NCI-H2029 (cell line): ENCODE data around the gene TMEM184A.
A peak's percentile ranks its signal among the peaks of the same experiment; 100 is the strongest.

Experiments
- DNase-seq: peaks from one replicate; lab custom pipeline; 2025; lab: John Stamatoyannopoulos, UW

TMEM184A gene

DNA sequence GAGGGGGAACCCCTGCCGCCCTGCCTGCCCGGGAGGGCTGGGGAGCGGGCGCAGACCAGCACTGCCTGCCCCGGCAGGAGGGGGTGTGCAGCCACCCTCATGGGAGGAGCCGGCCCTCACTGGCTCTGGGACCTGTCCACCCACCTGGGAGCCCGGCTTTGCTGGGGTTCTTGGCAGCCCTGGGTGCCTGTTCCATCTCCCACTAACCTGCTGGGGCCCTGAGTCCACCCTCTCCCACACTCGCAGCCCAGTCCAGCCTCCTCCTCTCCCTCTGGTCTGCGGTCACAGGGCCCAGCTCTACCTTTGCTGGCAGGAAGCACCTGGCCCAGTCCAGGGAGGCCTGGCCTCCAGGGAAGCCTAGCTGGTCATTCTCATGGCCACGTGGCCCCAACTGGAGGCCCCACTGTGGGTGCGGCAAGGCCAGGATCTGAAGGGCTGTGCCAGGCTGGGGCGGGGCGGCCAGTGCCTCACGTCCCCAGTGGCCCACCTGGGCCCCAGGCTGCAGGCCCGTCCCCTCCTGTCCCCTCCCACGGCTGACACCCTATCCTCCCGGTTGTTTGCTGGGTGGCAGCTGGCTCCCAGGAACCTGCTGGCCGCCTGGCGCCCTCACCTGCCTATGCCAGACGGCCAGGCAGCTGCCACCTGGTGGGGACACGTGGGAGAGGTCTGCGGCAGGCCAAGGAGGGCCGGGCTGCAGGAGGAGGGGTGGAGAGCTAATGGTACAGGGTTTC lies at the start of gene TMEM184A:
TMEM184A (minus strand) TSS at position 393 of the 731 bp plus-strand sequence. CDS start 721 bp downstream, outside the sequence.
- DNase-seq = peak; percentile 97

DNA sequence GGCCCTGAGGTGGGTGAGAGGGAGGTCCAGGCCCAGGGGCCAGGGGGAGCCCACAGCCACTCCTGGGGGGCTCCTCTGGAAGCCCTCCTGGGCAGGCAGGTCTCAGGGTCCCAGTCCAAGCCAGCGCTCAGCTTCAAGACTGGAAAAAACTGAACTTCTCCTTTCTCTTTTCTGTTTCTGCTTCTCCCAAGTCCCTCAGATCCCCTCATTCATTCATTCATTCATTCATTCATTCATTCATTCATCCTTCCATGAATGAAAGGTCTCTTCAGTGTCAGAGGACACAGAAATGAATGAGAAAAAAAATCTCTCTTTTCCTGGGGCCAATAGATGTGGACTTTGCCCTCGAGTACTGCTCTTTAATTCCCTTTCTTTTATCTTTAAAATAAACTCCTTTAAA lies 48.4 kb upstream of the TMEM184A start:
- no peak for DNase-seq

DNA sequence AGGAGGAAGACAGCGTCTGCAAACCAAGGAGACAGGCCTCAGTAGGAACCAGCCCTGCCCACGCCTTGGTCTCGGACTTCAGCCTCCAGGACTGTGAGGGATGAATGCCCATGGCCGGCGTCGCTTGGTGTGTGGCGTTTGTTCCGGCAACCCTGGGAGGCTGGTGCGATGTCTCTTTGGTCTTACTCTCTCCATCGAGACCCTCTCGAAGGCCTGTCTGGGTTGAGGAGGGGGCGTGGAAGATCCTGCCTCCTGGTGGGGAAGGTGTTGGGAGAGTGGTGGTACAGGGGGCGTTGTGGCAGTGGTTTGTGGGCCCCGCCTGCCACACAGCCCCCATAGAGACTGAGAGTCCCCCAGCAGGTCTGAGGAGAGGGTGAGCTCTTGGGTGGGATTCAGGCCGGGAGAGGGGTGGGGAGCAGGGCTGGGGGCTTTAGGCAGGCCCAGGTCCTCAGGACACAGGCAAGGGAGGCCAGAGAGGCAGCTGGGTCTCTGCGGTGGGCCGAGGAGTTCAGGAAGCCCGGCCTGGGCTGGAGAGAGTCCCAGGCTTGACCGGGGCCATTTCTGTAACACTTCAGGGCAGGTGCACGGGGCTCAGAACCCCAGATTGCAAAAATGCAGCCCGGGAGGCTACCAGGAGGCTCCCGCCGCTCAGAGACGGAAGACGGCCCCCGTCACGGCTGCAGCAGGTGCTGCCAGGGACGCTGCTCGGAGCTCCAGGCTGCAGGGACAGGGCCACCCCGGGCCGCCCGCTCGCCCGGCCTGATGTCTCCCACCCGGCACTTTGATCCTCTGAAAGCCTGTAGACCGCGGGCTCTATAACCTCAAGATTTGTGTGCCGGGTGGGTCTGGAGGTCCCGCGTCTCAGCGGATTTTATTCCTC lies 47.6 kb upstream of the TMEM184A start:
- no peak for DNase-seq

DNA sequence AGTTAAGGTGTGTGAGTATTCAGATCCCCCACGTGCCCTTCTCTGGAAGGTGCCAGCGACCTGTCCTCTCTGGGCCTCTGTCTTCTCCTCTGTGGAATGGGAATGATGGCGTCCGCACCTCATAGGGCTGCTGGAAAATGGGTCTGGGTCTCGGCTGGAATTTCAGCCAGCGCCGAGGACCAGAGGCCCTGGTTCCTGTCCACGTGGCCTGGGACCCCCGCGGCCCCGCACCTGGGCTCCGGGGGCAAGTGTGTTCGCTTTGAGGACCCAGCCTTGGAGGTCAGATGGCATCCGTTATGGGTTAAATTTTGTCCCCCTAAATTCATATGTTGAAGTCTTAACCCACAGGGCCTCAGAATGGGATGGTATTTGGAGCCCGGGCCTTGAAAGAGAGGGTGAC lies 46.4 kb upstream of the TMEM184A start:
- no peak for DNase-seq

DNA sequence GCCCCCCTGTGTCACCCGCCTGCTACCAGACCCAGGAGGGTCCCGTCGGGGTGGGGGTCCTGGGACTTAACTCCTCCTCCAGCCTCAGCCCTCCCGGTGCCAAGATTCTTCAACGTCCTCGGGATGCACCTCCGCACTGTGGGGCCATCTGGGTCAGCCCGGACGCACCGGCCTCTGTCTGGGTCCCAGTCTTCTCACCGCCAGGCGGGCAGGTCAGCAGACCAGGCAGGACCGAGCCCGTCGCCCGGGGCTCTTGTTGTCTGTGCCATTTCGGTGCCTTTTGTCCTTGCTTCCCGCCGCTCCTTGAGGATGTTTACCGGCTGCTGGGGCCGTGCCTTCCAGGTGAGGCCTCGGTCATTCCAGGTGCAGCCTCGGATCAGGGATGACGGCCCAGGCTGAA lies 46.0 kb upstream of the TMEM184A start:
- no peak for DNase-seq

DNA sequence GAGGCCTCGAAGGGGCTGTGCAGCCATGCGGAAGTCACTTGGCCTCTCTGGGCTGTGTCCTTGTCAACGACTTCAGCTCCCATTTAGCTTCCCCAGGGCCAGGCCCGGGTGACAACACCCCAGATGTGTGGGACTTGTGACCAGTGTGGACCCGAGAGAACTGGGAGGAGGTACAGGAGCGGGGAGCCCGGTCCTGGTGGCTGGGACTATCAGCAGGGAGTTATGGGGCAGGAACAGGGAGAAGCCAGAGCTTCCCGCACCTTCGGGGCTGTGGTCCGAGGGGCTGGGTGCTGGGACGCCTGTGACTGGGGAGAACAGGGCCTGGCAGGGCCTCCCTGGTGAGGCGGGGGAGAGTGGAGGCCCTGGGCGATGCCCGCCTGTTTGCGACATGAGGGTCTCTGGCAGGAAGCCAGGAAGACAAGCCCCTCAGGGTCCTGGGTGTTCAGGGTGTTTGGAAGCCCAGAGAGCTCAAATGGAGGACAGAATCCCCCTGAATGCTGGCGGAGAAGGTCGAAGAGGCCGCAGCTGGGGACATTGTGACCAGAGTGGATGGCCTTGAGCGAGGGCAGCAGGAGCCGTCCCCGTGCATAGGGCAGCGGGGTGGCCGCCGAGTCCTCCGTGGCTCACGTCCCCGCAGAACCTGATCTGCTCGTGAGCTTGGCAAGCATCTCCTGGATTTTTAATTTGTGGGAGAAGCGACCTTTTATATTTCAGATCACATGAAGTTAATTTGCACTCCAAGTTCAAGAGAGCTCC lies 43.8 kb upstream of the TMEM184A start:
- no peak for DNase-seq

DNA sequence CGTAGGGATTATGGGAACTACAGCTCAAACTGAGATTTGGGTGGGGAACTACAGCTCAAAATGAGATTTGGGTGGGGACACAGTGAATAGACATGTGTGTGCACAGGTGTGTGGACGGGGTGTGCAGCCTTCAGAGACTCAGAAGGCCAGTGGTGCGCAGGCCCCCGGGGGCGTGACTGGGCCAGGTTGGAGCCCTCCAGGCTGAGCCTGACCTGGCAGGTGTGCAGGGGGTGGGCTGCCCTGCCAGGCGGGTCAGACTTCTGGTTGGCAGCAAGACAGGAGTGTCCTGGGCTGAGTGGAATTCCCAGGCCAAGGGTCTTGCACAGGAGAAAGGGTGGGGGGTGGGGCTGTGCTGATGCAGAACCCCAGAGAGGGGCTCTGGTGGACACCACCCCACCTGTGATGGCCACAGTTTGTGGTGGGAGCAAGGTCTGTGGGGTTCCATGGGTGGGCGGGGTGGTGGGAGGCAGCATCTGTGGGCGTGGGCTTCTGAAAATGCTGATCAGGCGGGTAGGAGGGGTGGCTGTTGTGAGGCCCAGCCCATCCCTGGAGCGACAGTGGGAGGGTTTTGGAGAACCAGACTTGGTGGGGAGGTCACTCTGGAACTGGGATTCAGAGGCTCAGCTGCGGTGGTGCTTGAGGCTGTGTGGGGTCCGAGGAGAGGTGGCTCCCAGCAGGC lies 43.1 kb upstream of the TMEM184A start:
- no peak for DNase-seq

DNA sequence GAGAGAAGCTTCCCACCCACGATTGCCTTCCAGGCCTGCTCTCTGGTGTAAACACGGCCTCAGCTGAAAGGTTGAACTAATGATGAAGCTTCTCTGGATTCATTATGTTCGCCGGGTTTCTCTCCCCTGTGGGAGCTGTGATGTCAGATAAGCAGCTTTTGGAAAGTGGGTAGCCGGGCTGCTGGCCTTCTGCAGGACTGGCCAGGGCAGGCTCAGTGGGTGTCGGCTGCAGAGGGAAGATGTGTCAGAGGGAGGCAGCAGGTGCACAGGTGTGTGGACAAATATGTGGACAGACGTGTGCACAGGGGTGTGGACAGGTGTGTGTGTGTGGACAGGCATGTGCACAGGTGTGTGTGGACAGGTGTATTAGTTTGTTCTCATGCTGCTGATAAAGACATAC lies 42.3 kb upstream of the TMEM184A start:
- no peak for DNase-seq

DNA sequence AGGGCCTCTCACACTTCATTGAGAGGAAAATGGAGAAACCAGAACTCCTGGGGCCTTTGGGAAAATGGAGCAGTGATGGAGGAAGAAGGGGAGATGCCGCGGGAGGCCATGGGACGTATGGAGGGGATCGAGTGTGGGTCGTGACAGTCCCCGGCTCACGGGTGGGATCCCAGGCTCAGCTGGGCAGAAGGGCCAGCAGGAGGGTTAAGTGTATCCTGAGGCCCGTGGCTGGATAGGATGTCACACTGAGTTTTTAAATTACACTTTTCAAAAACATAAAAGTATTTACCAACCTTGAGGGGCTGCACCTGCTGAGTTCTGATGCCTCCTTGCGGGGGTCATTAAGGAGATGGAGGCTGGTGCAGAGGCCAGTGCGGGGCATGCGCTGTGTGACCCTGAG lies 41.8 kb upstream of the TMEM184A start:
- no peak for DNase-seq

DNA sequence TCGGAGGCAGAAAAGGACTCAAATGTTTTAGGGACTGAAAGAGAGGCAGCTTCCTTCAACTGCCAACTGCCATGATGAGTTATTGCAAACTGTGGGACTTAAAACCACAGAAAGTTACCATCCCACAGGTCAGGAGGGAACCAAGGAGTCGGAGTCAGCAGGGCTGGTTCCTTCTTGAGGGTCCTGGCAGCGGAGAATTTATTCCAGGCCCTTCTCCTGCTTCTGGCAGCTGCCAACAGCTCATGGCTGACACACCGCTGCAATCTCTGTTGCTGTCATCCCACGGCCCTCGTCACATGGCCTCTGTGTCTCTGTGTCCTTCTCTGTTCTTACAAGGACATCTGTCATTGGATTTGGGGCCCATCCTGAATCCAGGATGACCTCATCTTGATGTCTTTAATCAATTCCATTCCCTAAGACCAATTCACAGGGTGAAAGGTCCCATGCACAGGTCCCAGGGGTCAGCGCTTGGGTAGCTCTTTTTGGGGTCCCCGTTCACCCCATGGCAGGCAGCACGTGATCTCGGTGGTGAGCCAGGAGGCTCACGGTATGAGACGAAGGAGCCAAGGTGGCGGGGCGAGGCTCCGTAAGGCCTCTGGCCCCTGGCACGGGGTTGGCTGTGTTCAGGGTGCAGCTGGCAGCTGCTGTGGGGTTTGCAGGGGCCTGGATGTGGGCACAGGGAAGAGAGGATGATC lies 41.2 kb upstream of the TMEM184A start:
- no peak for DNase-seq

DNA sequence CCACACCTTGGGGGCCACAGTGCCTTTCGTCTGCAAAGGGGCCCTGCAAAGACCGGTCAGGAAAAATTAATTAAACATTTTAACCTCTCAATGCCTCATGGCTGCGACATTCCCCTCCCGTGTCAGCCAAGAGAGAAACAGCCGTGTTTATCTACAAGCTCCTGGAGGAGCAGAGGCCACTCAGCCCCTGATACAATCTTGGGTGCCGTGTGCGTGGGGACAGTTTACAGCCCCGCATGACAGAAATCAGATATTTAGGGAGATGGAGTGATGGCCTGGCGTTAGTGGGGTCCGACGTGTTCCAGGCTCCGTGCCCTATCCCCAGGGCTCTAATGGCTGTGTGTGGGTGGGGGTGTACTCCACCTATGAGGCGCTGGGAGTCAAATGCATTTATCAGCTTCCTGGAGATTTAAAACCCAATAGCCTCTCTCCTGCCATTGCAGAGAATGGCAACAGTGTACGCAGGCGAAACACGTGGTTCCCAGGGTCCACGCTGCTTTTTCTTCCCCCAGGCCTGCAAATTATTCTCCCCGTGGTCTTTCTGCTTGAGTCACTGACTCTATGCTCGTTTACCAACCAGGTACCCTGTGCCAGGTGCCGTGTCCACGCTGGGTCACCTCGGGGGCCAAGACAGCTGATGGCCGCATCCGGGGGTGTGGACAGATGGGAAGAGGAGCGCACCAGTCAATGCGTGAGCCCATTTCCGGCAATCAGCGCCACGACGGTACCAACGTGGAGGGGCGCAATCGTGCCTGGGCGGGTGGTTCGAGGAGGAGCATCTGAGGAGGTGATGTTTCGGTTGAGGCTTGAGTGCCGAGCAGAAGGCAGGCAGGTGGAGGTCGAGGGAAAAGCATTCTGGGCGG lies 40.4 kb upstream of the TMEM184A start:
- DNase-seq = no peak

DNA sequence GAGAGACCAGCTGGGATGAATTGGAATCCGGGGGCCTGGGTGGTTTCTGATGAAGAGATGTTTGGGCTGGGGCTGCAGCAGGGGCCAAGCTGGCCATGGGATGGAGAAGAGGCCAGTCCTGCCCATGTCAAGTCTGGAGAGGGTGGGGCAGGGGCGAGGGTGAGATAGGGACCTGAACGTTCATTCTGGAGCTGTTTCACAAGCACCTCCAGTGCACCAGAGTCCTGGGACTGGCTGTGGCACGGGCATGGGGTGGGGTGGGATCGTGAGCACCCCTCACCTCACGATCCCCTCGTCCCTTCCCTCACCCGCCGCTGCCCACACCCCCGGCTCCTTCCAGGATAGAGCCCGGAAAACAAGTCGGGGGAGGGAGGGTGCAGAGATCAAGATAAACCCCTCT lies 39.6 kb upstream of the TMEM184A start:
- DNase-seq = no peak

DNA sequence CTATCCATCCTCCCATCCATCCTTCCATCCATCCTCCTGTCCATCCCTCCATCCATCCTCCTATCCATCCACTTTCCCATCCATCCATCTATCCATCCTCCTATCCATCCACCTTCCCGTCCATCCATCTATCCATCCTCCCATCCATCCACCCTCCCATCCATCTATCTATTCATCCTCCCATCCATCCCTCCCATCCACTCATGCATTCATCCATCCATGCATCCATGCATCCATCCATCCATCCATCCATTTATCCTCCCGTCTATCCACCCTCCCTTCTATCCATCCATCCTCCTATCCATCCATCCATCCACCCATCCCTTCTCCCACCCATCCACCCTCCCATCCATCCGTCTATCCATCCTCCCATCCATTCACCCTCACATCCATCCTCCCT lies 39.0 kb upstream of the TMEM184A start:
- no peak for DNase-seq

DNA sequence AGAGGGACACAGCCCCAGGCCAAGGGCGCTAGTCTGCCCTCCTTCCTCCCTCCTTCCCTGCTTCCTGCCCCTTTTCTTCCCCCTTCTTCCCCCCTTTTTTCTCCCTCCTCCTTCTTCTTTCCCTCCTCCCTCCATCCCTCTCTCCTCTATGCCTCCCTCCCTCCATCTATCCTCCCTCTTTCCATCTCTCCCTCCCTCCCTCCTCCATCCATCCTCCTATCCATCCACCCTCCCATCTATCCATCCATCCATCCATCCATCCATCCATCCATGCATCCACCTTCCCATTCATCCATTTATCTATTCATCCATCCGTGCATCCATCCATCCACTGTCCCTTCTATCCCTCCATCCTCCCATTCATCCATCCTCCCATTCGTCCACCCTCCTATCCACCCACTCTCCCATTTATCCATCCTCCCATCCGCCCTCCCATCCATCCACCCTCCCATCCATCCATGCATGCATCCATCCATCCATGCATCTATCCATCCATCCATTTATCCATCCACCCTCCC lies 38.0 kb upstream of the TMEM184A start:
- no peak for DNase-seq

DNA sequence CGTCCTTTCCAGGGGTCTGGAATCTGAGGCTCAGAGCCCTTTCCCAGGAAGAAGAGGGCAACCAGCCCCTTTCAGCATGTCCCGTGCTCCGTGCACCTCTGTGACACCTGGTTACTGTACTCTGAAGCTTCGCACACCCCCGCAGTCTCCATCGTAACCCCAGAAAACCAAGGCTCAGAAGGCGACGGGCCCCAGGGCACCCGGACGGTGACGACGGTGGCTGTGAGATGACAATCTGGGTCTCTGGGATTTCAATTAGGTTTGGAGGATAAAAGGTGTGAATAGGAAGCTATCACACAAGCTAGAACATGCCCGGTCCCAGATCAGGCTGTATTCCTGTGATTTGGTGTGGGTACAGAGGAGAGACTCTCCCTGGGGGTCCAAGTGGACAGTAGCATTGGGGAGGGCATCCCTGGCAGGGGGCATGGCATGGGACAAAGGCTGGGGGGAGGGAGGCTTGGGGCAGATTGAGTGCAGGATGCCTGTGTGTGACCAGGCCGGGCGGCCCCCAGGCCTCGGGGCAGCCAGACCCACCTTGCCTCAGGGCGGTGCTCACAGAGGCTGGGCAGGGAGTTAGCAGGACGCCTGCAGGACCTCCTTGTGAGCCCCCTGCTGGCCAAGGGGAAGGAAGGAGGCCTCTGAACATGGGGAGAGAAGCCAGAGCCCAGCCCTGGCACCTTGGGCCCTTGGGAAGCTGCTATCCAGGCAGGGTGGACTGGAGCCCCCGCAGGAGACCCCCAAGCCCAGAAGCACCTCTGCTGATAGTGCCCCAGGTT lies 37.3 kb upstream of the TMEM184A start:
- DNase-seq = no peak

DNA sequence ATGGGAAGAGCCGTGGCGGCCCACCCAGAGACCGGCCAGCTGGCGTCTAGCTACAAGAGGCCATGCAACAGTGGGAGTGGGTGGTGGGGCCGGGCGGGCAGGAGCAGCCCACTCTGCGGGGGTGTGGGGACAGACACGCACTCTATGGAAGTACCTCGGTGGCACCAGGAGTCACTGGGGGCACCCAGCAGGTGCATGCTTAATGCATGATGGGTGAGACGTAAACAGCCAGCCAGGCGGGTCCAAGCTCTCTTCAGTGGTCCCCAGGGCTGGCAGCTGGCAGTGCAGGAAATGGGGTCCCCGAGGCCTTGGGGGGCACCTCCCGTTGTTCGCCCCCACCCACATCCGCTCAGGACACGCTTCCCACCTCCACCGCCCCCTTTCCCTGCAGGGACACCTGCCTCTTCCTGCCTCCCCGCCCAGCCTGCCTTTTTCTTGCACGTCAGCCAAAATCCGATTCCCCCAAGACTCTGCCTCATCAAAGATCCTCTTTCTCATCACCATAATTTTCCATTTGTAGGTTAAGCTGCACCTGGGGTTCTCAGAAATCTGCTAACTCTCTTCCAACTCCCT lies 36.4 kb upstream of the TMEM184A start:
- DNase-seq = no peak

DNA sequence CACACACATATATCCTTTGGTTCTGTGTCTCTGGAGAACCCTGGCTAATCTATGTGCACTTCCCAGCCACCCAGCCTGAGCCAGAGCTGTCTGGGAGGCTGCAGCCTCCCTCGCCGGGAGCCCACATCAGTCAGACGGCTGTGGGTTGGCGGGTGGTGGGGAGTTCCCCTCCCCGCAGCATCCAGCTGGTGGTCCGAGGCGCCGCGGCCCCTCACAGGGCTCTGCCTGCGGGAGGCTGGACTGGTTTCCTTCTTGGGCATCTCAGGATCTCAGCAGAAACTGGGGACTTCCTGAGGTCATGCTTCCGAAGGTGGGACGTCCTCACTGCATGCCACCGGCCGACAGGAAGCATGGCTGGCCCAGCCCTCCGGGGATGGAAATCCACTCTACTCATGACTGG lies 35.9 kb upstream of the TMEM184A start:
- no peak for DNase-seq

DNA sequence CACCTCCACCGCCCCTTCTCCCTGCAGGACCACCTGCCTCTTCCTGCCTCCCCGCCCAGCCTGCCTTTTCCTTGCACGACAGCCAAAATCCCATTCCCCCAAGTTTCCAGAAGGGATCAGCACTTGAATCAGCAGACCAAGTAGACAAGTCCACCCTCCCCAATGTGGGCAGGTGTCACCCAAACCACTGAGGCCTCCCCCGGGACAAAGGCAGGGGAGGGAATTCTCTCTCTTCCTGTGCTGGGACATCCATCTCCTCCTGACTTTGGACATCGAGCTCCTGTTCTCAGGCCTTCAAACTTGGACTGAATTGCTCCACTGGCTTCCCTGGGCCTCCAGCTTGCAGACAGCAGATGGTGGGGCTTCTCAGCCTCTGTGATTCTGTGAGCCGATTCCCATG lies 35.4 kb upstream of the TMEM184A start:
- no peak for DNase-seq

DNA sequence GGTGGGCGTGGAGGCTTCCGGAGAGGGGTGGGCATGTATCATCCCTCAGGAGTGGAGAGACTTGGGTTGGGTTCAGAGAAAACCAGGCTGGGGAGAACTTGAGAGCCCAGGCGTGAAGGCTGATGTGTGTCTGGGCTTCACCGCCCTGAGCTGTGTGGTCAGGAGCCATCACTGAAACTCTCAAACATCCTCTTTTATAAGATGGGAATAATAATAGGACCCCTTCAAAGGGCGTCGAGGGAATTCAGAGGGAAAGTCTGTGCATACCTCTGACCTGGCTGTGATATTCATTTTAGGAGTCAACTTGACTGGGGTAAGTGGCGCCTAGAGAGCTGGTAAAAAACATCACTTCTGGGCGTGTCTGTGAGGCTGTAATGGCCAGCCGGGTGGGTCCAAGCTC lies 34.9 kb upstream of the TMEM184A start:
- DNase-seq = no peak
